Measurements from ENCODE around the gene G0S2. TPM values are rescaled to one million over a fixed set of nuclear protein-coding genes. Genes with fewer than 3 reads are reported as not detected.

The G0S2 gene
- total and polyA plus RNA-seq, 9 of the 15 experiments (the other 6 are each of a cell fraction or from before 2014, with no cell fraction given): 0.18 to 65.6 (median 11.4) TPM

DNA sequence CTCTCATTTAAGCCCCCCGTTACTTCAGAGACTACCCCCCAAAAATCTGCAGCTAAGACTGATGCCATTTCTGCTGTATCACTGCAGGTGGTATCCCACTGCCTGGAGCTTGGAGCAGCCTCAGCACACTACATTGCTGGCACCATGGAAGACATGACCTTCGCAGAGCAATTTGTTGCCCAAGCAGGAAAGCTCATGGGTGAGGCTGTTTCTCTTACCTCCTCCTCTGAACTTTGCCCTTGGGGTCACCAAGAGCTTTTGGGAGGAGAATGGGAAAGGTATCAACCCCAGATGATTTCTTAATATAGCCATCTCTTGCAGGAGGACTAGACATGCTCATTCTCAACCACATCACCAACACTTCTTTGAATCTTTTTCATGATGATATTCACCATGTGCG lies 31.4 kb downstream of the G0S2 start (continued):
- no peak for TF ChIP-seq ARNT (IDR thresholded peaks at IDR 0.05)

DNA sequence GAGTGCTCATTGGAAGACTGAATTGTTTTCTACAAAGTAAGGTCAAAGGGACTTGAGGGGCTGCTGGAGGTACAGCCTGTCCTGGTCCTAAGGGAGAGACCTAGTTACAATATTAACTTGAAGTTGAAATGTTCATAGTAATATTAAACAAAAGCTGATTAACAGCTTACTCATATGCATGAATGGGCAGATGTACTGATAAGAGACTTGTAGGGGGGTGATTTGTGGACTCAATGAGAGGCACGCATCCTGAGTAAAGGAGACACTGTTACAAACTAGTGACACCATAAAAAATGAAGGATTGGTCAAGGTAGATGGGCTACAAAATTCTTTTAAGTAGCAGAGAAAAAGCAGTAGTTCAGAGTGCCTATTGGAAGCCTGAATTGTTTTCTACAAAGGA lies 32.1 kb downstream of the G0S2 start:
- no peak overlapping the region for H3K4me3 ChIP-seq
- no peaks in the 10 kb centered on the region for H3K9me3 ChIP-seq (replicated peaks; ENCODE audit: control insufficient read depth, insufficient read depth, low read depth, low read length)
- H3K4me1 ChIP-seq (replicated peaks in 1 of 2; ENCODE audit: control insufficient read depth in 2 of 2, insufficient read depth in 2 of 2, low read length in 2 of 2): no peaks in the 10 kb centered on the region
- no peak overlapping the region for H3K27ac ChIP-seq (ENCODE audit: extremely low read depth, low read depth, low read length)
- POLR2A ChIA-PET: interaction anchor here (1.0 kb wide), 1 partner anchor 39 kb away, joined by 4 read pairs; no protein-coding TSS in a partner anchor
- no peak overlapping the region for H3K4me2 ChIP-seq (ENCODE audit: insufficient read depth, low read length)
- DNase-seq (ENCODE audit: extremely low read depth in 1 of 4, low spot score in 3 of 4) (no peak), FAIRE-seq (no peak), ATAC-seq (no peak)
- H3K36me3 ChIP-seq (ENCODE audit: control insufficient read depth, insufficient read depth, low read length): no peaks in the 10 kb centered on the region
- intact Hi-C loops (cut with micrococcal nuclease): no loop called here
- no peaks in the 10 kb centered on the region for H4K20me1 ChIP-seq (replicated peaks; ENCODE audit: control insufficient read depth, insufficient read depth, low read length)
- in situ Hi-C loops (cut with MboI): no loop called here
- H3K79me2 ChIP-seq (ENCODE audit: control insufficient read depth, insufficient read depth, low read length): no peaks in the 10 kb centered on the region
- BruUV-seq (replicated peaks): no TSS peak
- 0% methylated on average over 1 of the region's 1 CpG for WGBS (ENCODE audit: insufficient coverage, low coverage, missing lambda C conversion rate)
- H3K9me1 ChIP-seq (ENCODE audit: control insufficient read depth, insufficient read depth, low read length): no peaks in the 10 kb centered on the region
- CTCF ChIA-PET (ENCODE audit: low intra/inter-chr PET ratio): no interaction called here
- H3K27me3 ChIP-seq (ENCODE audit: control insufficient read depth in 2 of 2, insufficient read depth in 2 of 2, low read length in 2 of 2): peaks cover 8 to 11% of the 10 kb centered on the region in 2 experiments; a peak in 4 of 5 replicates
- no peak overlapping the region for H3K9ac ChIP-seq (ENCODE audit: insufficient read depth in 1 of 2, low read depth in 2 of 2, low read length in 2 of 2)
- no peak overlapping the region for H2AFZ ChIP-seq (ENCODE audit: low read depth, low read length)
- TF ChIP-seq HIVEP1 (CRISPR knock-in tag; IDR thresholded peaks at IDR 0.05): no peak
- TF ChIP-seq FOXK1 (CRISPR knock-in tag; IDR thresholded peaks at IDR 0.05; ENCODE audit: borderline replicate concordance): no peak
- TF ChIP-seq, protein P1, sequence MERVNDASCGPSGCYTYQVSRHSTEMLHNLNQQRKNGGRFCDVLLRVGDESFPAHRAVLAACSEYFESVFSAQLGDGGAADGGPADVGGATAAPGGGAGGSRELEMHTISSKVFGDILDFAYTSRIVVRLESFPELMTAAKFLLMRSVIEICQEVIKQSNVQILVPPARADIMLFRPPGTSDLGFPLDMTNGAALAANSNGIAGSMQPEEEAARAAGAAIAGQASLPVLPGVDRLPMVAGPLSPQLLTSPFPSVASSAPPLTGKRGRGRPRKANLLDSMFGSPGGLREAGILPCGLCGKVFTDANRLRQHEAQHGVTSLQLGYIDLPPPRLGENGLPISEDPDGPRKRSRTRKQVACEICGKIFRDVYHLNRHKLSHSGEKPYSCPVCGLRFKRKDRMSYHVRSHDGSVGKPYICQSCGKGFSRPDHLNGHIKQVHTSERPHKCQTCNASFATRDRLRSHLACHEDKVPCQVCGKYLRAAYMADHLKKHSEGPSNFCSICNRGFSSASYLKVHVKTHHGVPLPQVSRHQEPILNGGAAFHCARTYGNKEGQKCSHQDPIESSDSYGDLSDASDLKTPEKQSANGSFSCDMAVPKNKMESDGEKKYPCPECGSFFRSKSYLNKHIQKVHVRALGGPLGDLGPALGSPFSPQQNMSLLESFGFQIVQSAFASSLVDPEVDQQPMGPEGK (CRISPR knock-in tag; IDR thresholded peaks at IDR 0.05; ENCODE audit: borderline replicate concordance): no peak
- TF ChIP-seq, protein P2, sequence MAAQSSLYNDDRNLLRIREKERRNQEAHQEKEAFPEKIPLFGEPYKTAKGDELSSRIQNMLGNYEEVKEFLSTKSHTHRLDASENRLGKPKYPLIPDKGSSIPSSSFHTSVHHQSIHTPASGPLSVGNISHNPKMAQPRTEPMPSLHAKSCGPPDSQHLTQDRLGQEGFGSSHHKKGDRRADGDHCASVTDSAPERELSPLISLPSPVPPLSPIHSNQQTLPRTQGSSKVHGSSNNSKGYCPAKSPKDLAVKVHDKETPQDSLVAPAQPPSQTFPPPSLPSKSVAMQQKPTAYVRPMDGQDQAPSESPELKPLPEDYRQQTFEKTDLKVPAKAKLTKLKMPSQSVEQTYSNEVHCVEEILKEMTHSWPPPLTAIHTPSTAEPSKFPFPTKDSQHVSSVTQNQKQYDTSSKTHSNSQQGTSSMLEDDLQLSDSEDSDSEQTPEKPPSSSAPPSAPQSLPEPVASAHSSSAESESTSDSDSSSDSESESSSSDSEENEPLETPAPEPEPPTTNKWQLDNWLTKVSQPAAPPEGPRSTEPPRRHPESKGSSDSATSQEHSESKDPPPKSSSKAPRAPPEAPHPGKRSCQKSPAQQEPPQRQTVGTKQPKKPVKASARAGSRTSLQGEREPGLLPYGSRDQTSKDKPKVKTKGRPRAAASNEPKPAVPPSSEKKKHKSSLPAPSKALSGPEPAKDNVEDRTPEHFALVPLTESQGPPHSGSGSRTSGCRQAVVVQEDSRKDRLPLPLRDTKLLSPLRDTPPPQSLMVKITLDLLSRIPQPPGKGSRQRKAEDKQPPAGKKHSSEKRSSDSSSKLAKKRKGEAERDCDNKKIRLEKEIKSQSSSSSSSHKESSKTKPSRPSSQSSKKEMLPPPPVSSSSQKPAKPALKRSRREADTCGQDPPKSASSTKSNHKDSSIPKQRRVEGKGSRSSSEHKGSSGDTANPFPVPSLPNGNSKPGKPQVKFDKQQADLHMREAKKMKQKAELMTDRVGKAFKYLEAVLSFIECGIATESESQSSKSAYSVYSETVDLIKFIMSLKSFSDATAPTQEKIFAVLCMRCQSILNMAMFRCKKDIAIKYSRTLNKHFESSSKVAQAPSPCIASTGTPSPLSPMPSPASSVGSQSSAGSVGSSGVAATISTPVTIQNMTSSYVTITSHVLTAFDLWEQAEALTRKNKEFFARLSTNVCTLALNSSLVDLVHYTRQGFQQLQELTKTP (IDR thresholded peaks at IDR 0.05; ENCODE audit: low read depth in 1 of 2, partially characterized antibody in 2 of 2): no peak
- TF ChIP-seq, protein P3, sequence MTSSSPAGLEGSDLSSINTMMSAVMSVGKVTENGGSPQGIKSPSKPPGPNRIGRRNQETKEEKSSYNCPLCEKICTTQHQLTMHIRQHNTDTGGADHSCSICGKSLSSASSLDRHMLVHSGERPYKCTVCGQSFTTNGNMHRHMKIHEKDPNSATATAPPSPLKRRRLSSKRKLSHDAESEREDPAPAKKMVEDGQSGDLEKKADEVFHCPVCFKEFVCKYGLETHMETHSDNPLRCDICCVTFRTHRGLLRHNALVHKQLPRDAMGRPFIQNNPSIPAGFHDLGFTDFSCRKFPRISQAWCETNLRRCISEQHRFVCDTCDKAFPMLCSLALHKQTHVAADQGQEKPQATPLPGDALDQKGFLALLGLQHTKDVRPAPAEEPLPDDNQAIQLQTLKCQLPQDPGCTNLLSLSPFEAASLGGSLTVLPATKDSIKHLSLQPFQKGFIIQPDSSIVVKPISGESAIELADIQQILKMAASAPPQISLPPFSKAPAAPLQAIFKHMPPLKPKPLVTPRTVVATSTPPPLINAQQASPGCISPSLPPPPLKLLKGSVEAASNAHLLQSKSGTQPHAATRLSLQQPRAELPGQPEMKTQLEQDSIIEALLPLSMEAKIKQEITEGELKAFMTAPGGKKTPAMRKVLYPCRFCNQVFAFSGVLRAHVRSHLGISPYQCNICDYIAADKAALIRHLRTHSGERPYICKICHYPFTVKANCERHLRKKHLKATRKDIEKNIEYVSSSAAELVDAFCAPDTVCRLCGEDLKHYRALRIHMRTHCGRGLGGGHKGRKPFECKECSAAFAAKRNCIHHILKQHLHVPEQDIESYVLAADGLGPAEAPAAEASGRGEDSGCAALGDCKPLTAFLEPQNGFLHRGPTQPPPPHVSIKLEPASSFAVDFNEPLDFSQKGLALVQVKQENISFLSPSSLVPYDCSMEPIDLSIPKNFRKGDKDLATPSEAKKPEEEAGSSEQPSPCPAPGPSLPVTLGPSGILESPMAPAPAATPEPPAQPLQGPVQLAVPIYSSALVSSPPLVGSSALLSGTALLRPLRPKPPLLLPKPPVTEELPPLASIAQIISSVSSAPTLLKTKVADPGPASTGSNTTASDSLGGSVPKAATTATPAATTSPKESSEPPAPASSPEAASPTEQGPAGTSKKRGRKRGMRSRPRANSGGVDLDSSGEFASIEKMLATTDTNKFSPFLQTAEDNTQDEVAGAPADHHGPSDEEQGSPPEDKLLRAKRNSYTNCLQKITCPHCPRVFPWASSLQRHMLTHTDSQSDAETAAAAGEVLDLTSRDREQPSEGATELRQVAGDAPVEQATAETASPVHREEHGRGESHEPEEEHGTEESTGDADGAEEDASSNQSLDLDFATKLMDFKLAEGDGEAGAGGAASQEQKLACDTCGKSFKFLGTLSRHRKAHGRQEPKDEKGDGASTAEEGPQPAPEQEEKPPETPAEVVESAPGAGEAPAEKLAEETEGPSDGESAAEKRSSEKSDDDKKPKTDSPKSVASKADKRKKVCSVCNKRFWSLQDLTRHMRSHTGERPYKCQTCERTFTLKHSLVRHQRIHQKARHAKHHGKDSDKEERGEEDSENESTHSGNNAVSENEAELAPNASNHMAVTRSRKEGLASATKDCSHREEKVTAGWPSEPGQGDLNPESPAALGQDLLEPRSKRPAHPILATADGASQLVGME (CRISPR knock-in tag; IDR thresholded peaks at IDR 0.05): no peak
- TF ChIP-seq ZKSCAN1 (IDR thresholded peaks at IDR 0.05; ENCODE audit: low read depth, low read length): no peak
- TF ChIP-seq CREM (IDR thresholded peaks at IDR 0.05; ENCODE audit: low read depth): no peak
- TF ChIP-seq KHSRP (IDR thresholded peaks at IDR 0.05): no peak
- no peak for TF ChIP-seq RBM25 (IDR thresholded peaks at IDR 0.05; ENCODE audit: low read depth, low read length, severe bottlenecking)

All from K562 (cell line).